Cardiac atrium fibroblast (primary cell): Measurements from ENCODE around the gene MASP1. TPM values are rescaled to one million over a fixed set of nuclear protein-coding genes. Genes with fewer than 3 reads are reported as not detected.

Experiments used
- total RNA-seq: library from RNA; depleted of rRNA; stranded (reverse); fragments of >200 nt; gene quantifications from 2 replicates; pipeline ENCODE4 v1.2.3, GENCODE V29; 2015

The MASP1 gene
- total RNA-seq, result 3.1 and 9.1 TPM in 2 replicates

GRCh38 chr3:187291512-187292132 lies at the start of gene MASP1:
TSS of gene MASP1 (minus strand) at chr3:187291737. CDS start at chr3:187291632, 105 bp downstream.

GRCh38 chr3:187197335-187197649 lies 94.2 kb downstream of the MASP1 start, which contains the start of gene RTP1:
TSS of gene RTP1 (plus strand) at chr3:187197486. CDS start at chr3:187197516, 30 bp downstream.

Other genes starting within 250 kb of the MASP1 start
- gene RPL39L, start 152.2 kb downstream of the MASP1 start, total RNA-seq, result 11.7 and 23.8 TPM in 2 replicates
- not detected in 2 replicates for gene RTP1, start 94.3 kb downstream of the MASP1 start, total RNA-seq
- gene RTP4, start 76.6 kb upstream of the MASP1 start, total RNA-seq, result 0.18 and 1.9 TPM in 2 replicates